Astrocyte of the spinal cord (primary cell): ENCODE measurements around the gene FOXO1.

Source experiments
- DNase-seq: peaks from one replicate; pipeline ENCODE4 v3.0.0; 2011; ENCODE audit warnings: low read depth, low spot score
- H3K4me3 ChIP-seq: 2 replicates; pipeline ENCODE4 v1.5.1; 2011; ENCODE audit warnings: low read depth, mild to moderate bottlenecking, low read length, moderate library complexity
- CTCF ChIP-seq: IDR thresholded peaks from 2 replicates; pipeline ENCODE4 v1.5.1; 2012; ENCODE audit warnings: low read depth, mild to moderate bottlenecking, low read length, inconsistent platforms
- in situ Hi-C: cut with HindIII; loops from 2 replicates; pipeline ENCODE4 v1.10.0; 2017; ENCODE audit warnings: low sequenced_read_pairs

The FOXO1 gene

GRCh38 chr13:40533072-40533471, 133.4 kb downstream of the FOXO1 start:
- DNase-seq: no peak
- in situ Hi-C loops: no loop called here
- no peak overlapping the region for H3K4me3 ChIP-seq
- TF ChIP-seq CTCF: no peak

DNA sequence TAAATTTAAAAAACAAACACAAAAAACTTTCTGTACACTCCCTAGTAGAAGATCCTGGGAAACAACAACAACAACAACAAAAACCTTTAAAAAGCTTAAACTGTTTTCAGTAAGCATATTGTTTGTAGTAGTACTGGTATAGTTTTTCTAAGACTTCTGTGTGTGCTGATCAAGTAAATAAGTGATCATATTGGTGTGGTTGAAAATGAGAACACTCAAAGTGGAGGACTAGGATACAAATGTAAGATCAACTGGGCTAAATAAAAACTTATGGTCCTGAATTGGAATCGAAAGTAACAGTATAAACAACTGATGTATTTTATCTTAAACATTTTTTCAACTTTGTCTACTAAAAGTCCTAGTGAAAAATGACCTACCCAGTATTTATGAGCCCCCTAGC, 135.5 kb downstream of the FOXO1 start:
- in situ Hi-C loops: no loop called here
- DNase-seq: no peak
- no peak overlapping the region for H3K4me3 ChIP-seq
- TF ChIP-seq CTCF: no peak

DNA sequence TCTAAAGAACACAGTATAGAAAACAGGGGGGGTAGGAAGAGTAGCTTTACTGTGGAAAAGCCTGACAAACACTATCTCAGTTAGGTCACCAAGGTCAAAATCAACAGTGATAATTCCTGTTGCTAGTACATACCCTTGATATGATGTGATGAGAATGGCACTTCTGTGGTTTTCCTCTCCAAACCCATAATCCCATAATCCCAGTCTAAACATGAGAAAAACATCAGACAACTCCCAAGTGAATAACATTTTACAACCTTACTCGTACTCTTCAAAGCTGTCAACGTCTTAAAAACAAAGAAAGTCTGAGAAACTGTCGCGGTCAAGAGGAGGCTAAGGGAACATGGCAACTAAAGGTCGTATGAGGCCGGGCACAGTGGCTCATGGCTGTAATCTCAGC, 137.6 kb downstream of the FOXO1 start:
- DNase-seq: no peak
- no peak for TF ChIP-seq CTCF
- in situ Hi-C loops: no loop called here

GRCh38 chr13:40527914-40528313, 138.5 kb downstream of the FOXO1 start:
- no peak for TF ChIP-seq CTCF
- in situ Hi-C loops: no loop called here
- no peak for DNase-seq
- H3K4me3 ChIP-seq: no peak overlapping the region

More for the DNA sequence above, 137.6 kb downstream of the FOXO1 start:
- no peak overlapping the region for H3K4me3 ChIP-seq

- no peak overlapping the region for H3K4me3 ChIP-seq
- TF ChIP-seq CTCF: no peak
- in situ Hi-C loops: no loop called here
- DNase-seq: no peak
These were observed 144.2 kb downstream of the FOXO1 start for GRCh38 chr13:40522282-40522681.

GRCh38 chr13:40520916-40521315, 145.5 kb downstream of the FOXO1 start:
- no peak for TF ChIP-seq CTCF
- no peak overlapping the region for H3K4me3 ChIP-seq
- in situ Hi-C loops: no loop called here
- DNase-seq: no peak

DNA sequence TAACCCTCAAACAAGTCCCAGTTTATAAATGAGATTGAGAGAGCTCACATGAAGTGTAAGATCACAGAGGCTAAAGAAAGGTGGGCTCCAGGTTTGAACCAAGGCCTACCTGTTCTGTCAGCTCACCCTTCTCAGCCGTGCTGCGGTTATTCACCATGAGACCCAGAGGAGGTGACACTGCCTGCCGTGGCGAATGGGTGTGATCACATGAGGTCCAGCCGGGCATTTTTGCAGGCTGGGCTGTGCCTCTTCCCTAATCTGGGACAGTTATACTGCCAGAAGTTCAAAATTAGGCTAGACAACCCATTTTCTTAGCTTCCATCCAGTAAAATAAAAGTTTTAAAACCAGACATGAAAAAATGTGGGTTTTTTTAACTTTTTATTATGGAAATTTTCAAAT, 146.8 kb downstream of the FOXO1 start:
- no peak for DNase-seq
- no peak for TF ChIP-seq CTCF
- no peak overlapping the region for H3K4me3 ChIP-seq
- in situ Hi-C loops: no loop called here
